IPS DF 6.9 (cell line): ENCODE data around the gene ERC2.
"Not testable (repeated sequence)": the region's sequence is repeated elsewhere in the genome, so short reads cannot be mapped to it uniquely, and the experiment has no call there.

Experiments used
- DNase-seq: peaks from one replicate; pipeline ENCODE4 v3.0.0-alpha.2; 2013; ENCODE audit warnings: low read depth, low spot score
- H3K27ac ChIP-seq: one replicate; pipeline ENCODE4 v1.5.1; 2013; ENCODE audit warnings: low read length, control low read depth
- H3K27me3 ChIP-seq: 2 replicates; pipeline ENCODE4 v1.6.1; 2013; ENCODE audit warnings: mild to moderate bottlenecking, low read length; ENCODE audit not compliant: control insufficient read depth, insufficient read depth
- H3K36me3 ChIP-seq: 2 replicates; pipeline ENCODE4 v1.6.1; 2013; ENCODE audit warnings: low read length; ENCODE audit not compliant: control insufficient read depth, insufficient read depth
- H3K4me1 ChIP-seq: 2 replicates; pipeline ENCODE4 v1.6.1; 2013; ENCODE audit warnings: low read length; ENCODE audit not compliant: control insufficient read depth, insufficient read depth
- H3K4me3 ChIP-seq: 2 replicates; pipeline ENCODE4 v1.5.1; 2013; ENCODE audit warnings: mild to moderate bottlenecking, low read length
- H3K9me3 ChIP-seq: 2 replicates; pipeline ENCODE4 v1.6.1; 2013; ENCODE audit warnings: low read length, inconsistent platforms; ENCODE audit not compliant: control insufficient read depth, insufficient read depth
- WGBS: extraction: QIAGEN DNeasy Blood & Tissue Kit; methylation state at CpG from one replicate; pipeline ENCODE4 v1.1.7; 2013; ENCODE audit warnings: mixed read lengths, missing lambda C conversion rate; ENCODE audit not compliant: insufficient read length, insufficient coverage; 5-methylcytosine and 5-hydroxymethylcytosine counted together

ERC2 gene

DNA sequence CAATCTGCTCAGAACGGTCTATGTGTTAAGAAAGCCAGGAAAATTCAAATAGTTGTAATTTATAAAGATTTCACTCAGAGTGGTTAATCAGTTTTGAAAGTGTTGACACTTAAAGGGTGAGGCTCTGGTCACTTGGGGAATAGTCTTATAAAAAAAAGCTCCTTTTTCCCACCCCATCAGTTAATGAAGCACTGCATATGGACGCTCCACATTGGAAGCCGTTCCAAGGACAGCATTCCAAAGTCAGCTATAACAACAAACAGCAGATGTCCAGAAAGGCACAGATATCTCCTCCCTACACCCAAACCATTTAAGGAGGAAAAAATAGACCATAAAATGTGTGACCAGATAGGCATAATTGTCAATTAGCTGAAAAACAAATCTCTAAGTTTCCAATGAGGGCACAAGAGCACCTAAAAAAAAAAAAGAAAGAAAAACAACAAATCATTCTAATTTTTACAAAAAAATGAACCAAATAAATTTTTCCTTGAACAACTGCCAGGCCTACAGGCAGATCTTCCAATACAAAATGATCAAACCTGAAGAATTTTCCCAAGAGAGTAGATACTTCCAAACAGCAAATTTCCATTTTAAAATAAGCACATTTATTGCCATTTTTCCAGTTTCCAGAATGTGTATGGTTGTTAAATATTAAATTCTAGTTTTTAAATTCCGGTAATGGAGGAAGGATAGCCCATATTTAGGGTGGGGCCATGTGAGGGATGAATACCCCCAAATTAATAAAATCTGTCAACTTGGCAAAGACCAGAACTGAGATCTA lies 198.3 kb downstream of the ERC2 start:
- no peaks in the 10 kb centered on the region for H3K27me3 ChIP-seq
- no peak overlapping the region for H3K27ac ChIP-seq
- H3K9me3 ChIP-seq = no peaks in the 10 kb centered on the region
- DNase-seq = no peak
- H3K4me3 ChIP-seq = no peak overlapping the region
- H3K36me3 ChIP-seq = no peaks in the 10 kb centered on the region
- no peaks in the 10 kb centered on the region for H3K4me1 ChIP-seq
- no CpG with 5 or more reads among the region's 4 CpGs for WGBS

DNA sequence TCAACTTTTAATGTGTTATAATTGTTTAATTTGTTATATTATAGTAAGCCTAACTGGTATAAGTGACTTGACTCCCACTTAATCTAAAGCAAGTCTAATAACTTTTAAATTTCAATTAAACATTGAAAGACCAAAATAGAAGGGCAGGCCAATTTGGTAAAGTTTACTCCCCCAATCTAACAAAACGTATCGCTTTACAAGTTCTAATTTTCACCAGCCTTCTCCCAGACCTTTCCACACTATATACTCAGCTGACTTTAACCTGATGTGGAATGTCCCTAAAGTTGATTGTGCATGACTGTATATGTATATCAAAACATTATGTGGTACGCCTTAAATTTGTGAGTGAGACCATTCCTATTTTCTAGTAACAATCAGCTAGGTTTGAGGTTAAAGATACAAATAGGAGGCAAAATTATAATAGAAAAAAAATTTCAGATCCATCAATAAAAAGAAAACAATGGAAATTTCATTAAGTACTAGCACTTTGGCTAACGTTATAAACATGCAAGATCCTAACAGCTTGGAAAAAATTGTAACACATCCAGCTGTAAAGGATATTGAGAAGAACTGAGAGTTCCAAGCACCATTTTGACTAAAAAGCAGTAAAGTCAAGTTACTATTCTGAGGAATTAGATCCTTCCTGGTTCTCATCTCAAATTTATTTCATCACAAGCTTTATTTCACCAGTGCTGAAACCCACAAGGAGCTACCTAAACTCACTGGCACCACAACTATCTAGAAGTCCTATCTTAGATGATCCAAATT lies 199.5 kb downstream of the ERC2 start:
- H3K4me1 ChIP-seq = no peaks in the 10 kb centered on the region

DNA sequence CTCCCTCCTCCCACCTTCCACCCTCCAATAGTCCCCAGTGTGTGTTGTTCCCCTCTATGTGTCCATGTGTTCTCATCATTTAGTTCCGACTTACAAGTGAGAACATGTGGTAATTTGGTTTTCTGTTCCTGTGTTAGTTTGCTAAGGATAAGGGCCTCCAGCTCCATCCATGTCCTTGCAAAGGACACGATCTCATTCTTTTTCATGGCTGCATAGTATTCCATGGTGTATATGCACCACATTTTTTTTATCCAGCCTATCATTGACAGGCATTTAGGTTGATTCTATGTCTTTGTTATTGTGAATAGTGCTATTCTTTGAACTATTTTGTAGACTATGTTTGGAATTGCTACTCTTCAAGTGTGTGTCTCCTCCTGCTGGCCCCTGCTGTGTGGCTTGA lies 206.4 kb downstream of the ERC2 start:
- not testable (repeated sequence) for H3K4me3 ChIP-seq, DNase-seq, H3K27ac ChIP-seq, H3K9me3 ChIP-seq, H3K4me1 ChIP-seq, H3K27me3 ChIP-seq, H3K36me3 ChIP-seq
- no CpG with 5 or more reads among the region's 2 CpGs for WGBS

More for the DNA sequence above, 199.5 kb downstream of the ERC2 start:
- no peak overlapping the region for H3K27ac ChIP-seq
- no peak for DNase-seq
- WGBS = 100% methylated on average over 2 of the region's 4 CpGs
- H3K4me3 ChIP-seq = no peak overlapping the region
- H3K27me3 ChIP-seq = no peaks in the 10 kb centered on the region
- H3K36me3 ChIP-seq = no peaks in the 10 kb centered on the region
- no peaks in the 10 kb centered on the region for H3K9me3 ChIP-seq

DNA sequence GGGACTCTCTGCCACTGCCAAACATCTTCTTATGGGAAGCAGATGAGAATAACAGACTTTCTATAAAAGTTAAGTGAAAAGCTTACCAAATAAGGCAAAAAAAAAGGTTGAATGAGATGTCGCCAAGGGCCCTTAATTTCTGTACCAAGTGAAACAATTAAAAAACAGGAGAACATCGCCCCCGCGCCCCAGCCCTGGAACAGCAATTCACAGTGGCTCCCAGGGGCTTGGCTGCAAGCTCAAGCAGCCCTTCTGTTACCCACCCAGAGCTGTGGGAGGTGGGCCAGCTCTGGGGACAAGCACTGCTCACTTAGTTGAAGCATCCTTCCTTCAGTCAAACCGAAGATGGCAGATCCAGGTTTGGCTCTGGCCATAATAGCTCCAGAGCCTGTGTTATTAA lies 208.0 kb downstream of the ERC2 start:
- no peaks in the 10 kb centered on the region for H3K9me3 ChIP-seq
- no peak overlapping the region; the same call in 1 of the 2 replicates for H3K4me3 ChIP-seq
- no peaks in the 10 kb centered on the region for H3K4me1 ChIP-seq
- no CpG with 5 or more reads among the region's 5 CpGs for WGBS
- no peaks in the 10 kb centered on the region for H3K27me3 ChIP-seq
- no peak overlapping the region for H3K27ac ChIP-seq
- no peaks in the 10 kb centered on the region for H3K36me3 ChIP-seq
- no peak for DNase-seq

DNA sequence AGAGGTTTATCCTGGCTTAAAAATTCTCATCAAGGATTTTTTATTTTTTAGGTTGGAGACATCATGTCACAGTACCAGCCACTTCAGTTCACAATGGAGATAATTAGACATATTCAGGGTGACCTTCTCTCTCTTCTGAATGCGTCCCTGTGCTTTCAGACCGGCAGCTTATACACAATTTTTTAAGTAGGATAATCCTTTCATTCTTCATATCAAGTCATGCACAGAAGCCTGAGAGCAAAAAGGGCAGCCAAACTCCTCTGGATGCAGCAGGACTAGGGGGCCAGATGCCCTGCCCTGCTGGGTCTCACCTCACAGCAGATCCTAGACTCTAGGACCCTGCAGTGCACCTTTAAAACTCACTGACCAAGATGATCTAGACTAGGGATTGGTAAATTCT lies 210.4 kb downstream of the ERC2 start:
- WGBS = no CpG with 5 or more reads among the region's 2 CpGs
- H3K9me3 ChIP-seq = no peaks in the 10 kb centered on the region
- no peaks in the 10 kb centered on the region for H3K36me3 ChIP-seq

DNA sequence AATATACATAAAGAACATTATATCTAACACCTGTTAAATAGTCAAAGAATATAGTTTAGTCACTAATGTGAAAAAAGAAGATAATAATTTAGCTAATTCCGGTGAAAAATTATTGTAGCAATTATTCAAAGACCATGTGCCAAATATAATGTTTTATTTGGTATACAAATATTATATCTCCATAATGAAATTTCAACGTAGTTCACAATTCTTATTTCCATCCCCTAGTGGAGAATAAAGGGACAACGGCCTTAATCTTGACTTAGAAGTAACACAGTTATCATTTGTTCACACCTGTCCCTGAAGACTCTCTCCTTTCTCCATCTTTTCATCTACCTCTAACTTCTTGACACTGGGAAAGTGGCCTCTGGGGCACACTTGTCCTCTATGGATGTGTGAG lies 213.4 kb downstream of the ERC2 start:
- Histone ChIP-seq H3K36me3 (no peaks in the 10 kb centered on the region), H3K4me1 (peaks cover 3% of the 10 kb centered on the region; the same call in 1 of the 2 replicates), H3K9me3 (no peaks in the 10 kb centered on the region), H3K27me3 (no peaks in the 10 kb centered on the region), H3K27ac (no peak overlapping the region), H3K4me3 (no peak overlapping the region)
- no peak for DNase-seq
- WGBS = no CpG with 5 or more reads among the region's 3 CpGs

More for the DNA sequence above, 210.4 kb downstream of the ERC2 start:
- Histone ChIP-seq H3K27me3 (no peaks in the 10 kb centered on the region), H3K27ac (no peak overlapping the region), H3K4me1 (peaks cover 3% of the 10 kb centered on the region; the same call in 1 of the 2 replicates), H3K4me3 (no peak overlapping the region)
- DNase-seq = no peak

DNA sequence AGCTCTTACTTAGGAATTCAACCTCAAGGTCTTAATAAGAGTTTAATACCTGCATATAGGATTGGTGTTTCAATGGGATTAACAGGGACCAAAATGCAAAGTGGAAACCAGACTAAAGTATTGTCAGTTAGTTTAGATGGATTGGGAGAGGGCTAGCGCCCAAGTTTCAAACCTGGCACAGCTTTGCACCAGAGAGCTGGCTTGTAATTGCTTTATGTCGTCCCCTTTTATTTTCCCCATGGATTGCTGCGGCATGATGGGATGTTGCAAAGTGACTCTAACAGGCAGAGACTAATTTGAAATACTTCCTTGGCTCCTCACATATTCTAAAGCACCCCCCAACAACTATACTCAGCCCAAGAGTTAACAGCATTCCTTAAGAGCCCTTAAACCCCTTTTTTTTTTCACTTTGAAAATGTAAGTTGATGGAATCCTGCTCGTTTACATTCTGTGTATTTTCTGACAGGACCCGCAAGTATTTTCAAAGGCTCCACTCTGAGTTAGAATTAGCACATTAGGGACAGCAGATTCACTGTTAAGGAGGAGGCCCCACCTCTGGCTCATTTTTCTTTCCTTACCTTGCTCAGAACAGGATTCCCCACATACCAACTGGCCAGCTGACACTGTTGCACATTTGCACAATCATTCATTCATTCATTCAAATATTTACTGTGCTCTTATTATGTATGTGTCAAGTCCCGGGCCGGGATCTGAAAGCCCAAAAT lies 214.2 kb downstream of the ERC2 start:
- DNase-seq = no peak
- H3K4me1 ChIP-seq = peaks cover 3% of the 10 kb centered on the region; the same call in 1 of the 2 replicates
- H3K4me3 ChIP-seq = no peak overlapping the region
- no peak overlapping the region for H3K27ac ChIP-seq
- H3K27me3 ChIP-seq = no peaks in the 10 kb centered on the region
- H3K36me3 ChIP-seq = no peaks in the 10 kb centered on the region
- no CpG with 5 or more reads among the region's 7 CpGs for WGBS
- no peaks in the 10 kb centered on the region for H3K9me3 ChIP-seq

DNA sequence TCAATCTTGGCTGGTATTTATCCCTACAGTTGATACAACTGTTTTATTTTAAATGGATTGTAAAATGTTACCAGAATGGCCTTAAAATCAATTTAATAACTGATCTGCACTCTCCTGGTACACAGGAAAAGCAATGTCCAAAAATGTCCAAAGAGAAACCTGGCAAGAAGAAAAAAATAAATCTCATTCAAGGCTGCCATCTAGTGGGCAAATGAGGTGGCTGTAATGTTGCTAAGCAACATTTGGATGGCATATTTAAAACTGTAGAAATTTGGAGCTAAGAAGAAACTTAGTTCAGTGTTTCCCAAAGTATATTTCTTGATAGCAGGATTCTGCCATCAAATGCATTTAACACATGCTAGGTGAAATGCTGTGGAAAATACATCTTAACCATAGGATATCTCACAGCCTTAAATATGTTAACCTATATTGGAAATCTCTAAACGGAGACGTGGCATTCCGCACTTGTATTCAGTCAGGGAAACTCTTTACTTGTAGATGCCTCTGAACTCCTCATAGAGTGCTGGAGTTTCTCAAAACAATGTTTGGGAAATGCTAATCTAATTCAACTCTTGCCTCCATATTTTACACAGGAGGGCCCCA lies 216.8 kb downstream of the ERC2 start:
- WGBS = no CpG with 5 or more reads among the region's 3 CpGs

DNA sequence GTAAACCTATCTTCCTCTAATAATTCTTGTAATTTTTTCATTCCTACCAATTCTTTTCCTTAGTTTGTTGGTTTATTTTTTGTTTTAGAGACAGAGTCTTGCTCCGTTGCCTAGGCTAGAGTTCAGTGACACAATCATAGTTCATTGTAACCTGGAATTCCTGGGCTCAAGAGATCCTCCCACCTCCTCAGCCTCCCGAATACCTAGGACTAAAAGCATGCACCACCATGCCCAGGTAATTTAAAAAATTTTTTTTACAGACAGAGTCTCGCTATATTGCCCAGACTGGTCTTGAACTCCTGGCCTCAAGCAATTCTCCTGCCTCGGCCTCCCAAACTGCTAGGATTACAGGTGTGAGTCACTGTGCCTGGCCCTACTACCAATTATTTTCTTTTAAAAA lies 220.2 kb downstream of the ERC2 start:
- Histone ChIP-seq H3K4me3 (no peak overlapping the region), H3K27ac (no peak overlapping the region), H3K9me3 (no peaks in the 10 kb centered on the region), H3K27me3 (no peaks in the 10 kb centered on the region), H3K36me3 (no peaks in the 10 kb centered on the region), H3K4me1 (peaks cover 2% of the 10 kb centered on the region)
- no peak for DNase-seq
- WGBS = no CpG with 5 or more reads among the region's 4 CpGs

More for the DNA sequence above, 216.8 kb downstream of the ERC2 start:
- Histone ChIP-seq H3K4me3 (no peak overlapping the region), H3K4me1 (peaks cover 5% of the 10 kb centered on the region), H3K27me3 (no peaks in the 10 kb centered on the region), H3K9me3 (no peaks in the 10 kb centered on the region), H3K36me3 (no peaks in the 10 kb centered on the region), H3K27ac (no peak overlapping the region)
- no peak for DNase-seq

DNA sequence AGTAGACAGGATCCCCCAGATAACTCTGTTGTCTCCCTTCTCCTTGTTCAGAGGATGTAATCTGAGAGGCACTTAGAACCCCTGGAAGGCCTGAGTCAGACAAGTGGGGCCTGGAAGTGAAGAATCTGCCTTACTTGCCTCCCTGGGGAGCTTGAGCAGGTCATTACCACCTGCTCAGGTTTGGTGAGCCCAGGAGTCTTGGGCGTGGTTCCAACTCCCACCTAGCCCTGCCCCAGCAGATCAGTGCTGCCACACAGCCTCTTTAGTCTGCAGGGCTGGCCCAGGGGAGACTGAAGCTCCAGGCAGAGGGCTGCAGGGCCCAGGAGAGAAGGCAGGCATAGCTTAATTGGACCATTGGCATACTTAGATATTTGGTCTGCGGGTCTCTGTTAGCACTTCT lies 230.0 kb downstream of the ERC2 start:
- H3K27ac ChIP-seq = no peak overlapping the region
- no peak for DNase-seq
- no peaks in the 10 kb centered on the region for H3K36me3 ChIP-seq
- no peaks in the 10 kb centered on the region for H3K9me3 ChIP-seq
- no peak overlapping the region for H3K4me3 ChIP-seq
- no CpG with 5 or more reads among the region's 2 CpGs for WGBS
- H3K27me3 ChIP-seq = no peaks in the 10 kb centered on the region
- H3K4me1 ChIP-seq = no peaks in the 10 kb centered on the region
